HG03066 (cell line): ENCODE results near the gene RASSF6.
"Not testable (repeated sequence)": the region's sequence is repeated elsewhere in the genome, so short reads cannot be mapped to it uniquely, and the experiment has no call there.

Experiments
- ATAC-seq: cut with Tn5 transposase; IDR thresholded peaks from one replicate; pipeline ENCODE4 v1.9.1; 2021; ENCODE audit warnings: low read depth; ENCODE audit not compliant: unreplicated experiment

The RASSF6 gene

DNA sequence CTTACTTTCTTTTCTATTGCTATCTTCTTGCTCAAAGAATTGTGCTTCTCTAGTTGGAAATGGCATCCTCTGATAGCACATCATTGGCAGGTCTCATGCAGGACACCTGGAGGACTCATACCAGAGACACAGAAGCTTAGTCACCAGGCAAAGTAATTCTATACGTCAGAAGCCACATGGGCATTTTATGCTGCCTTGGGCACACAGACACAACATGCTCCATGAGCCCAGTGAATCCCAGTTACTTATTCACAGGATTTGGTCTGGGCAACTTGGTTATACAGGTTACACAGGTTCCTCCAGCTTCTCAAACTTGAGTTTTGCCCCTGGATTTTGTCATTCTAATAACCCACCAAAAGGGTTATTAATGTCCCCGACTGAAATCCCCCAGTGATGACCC is 7.1 kb downstream of the RASSF6 start:
- no peak for ATAC-seq

DNA sequence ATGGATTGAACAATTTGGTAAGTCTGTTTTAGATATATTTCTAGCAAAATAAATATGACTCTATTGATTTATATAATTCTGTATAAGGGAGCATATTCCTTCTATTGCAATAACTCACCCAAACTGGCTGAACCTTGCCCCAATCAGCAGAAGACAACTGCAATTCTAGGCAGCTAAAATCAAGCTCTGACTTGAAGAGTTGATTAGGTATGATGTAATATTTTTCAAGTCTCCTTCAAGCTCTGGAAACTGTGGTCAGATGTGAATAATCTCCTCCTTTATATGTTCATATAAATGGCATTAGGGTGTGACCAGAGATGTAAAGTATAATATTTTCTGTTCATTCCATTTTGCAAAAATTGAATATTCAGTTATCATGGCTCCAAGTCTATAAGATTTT is 8.2 kb downstream of the RASSF6 start:
- ATAC-seq = no peak

DNA sequence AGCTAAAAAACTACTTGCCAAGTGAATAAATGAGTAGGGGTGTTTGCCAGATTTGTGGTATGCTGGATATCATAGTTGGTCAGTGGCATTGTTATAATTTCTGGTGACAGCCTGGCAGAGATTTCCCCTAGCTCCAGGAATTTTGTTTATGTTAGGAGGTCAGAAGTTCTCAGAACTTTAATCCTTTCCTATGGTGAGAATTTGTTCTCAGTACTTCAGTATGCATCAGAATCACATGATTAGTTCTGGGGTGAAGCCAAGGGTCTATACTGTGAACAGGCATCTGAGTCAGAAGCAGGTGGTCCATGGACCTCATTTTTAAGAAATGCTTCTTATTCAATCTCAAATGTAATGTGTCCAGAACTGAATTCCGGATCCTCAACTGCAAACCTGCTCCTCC is 10.5 kb downstream of the RASSF6 start:
- no peak for ATAC-seq

DNA sequence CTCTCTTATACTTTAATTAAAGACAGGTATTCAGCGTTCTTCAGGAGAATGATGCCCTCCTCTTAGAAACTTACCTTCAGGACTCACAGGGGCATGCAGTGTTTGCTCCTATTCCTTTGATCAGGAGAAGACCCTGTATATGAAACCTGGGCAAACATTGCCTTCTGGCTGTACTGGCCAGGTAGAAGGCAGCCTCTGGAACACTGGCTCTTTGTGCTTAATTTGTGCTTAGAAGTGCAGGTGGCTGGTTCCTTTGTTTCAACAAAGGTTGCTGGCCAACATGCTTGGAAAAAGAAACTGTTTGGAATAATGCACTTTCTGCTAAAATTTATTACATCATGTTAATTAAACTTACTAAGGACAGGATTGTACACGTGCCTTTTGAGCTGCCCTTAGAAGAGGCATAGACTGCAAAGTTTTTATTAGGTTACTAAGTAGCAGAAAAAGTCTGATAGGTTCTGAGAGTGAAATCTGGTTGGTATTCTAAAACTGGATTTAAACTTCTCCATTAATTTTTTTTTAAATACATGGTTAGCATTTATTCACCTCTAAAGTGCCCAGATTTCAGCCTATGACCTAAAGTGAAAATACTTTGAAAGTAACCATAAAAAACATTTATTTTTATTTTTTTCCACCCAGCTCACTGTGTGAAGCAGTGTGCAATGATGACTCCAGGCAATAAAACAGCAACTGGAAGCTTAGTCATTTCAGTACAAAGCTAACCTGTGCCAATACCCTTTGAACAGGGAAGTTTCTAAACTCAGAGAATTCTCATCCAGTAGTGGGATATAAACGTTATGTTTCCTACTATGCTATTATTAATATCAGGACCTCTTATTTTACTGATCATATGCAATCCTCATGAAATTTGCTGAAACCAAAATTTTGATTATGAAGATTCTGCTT is 11.3 kb downstream of the RASSF6 start:
- ATAC-seq = no peak

DNA sequence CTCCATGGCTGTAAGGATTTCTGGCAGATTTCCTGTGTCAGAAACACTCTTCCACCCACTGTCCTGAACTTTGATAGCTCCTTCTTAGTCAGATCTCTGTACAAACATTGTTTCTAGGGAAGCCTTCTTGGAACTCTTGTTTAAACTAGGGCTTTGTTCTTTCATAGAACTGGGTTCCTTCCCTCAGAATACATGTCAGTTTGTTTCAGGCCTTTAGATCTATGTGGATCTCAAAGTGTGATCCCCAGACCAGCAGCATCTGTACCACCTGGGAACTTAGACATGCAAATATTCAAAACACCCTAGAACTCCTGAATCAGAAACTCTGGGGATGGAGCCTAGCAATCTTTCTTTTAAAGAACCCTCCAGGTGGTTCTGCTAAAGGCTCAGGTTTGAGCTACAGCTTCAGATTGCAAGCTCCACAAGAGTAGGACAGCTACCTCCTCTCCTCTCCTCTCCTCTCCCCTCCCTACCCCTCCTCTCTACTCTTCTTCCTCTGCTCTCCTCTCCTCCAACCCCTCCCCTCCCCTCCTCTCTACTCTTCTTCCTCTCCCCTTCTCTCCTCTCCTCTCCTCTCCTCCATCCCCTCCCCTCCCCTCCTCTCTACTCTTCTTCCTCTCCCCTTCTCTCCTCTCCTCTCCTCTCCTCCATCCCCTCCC is 12.7 kb downstream of the RASSF6 start:
- peak; percentile 30 for ATAC-seq

DNA sequence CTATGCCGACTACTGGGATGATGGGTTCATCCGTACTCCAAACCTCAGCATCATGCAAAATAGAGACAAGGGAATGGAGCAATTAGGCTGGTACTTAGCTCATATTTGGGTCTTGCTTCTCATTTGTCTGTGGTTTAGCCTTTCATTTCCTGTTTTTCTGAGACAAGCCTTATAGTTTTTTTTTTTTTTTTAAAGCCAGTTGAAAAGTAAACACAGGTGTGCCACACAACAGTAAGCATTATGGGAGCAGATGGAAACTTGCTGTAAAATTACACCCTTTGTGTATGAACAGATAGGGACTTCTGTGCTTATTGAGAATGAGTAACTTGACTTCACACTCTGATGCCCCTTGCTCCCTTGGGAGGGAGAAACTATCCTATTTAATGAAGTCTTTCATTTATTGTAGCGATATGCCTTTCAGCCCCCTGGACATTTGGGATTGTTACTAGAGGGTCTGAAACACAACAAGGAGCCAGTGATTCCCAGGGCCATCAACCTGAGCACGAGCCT is 13.7 kb downstream of the RASSF6 start:
- ATAC-seq = peak; percentile 66

DNA sequence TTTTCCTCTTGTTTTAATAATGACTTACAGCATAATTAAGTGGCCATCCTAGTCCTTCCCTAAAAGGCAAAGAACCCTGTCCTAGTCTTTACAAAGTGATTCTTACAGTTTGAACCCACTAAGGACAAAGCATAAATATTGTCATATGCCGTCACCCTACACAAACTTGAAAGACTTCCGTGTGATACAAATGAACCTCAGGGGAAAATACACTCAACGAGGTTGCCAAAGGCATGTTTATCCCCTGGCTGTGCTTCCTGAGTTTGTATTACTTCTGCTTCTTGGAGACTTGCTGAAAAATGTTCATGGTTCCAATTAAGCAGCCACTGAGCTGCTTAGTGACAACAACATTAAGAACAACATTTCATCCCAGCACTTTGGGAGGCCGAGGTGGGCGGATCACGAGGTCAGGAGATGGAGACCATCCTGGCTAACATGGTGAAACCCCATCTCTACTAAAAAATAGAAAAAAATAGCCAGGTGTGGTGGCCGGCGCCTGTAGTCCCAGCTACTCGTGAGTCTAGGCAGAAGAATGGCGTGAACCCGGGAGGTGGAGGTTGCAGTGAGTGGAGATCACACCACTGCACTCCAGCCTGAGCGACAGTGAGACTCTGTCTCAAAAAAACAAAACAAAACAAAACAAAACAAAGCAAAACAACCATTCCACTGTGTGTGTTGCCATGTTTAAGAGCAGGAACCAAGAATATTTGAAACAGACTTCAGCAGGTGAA is 16.2 kb downstream of the RASSF6 start:
- ATAC-seq = no peak

DNA sequence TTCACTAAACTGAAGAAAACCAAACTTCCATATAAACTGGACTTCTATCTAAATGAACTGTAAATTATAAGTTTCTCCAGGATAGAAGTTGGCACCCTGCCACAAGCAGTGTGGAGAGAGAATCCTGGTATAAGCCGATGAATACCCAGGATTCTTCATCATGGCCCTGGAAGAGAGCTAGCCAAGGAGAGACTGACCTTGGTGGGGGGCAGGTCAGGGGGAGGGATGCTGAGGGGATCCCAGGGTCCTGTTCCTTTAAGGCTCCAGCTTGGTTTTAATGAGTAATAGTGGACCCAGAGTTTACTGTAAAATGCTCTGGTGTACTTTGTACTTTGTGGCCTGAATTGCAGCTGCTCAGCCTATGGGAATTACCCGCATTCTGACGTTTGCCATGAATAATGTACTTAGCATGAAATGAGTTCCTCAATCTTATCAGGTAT is 16.9 kb downstream of the RASSF6 start:
- ATAC-seq = no peak

DNA sequence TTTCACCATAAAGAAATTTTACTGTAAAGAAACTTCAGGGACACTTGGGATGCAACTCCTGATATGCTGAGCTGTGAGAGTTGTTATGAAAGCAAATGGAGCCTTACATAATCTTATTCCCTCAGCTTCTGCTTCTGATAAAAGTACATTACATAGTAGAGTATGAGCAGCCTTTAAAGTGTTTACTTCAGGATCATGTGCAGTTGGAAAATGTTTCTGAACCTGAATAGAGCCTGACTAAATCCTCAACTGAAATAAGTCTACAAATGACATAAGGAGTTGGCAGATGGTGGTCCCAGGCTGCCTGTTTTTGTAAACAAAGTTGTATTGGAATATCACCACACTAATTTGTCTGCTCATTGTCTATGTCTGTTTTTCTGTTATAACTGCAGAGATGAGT is 19.3 kb downstream of the RASSF6 start:
- no peak for ATAC-seq

DNA sequence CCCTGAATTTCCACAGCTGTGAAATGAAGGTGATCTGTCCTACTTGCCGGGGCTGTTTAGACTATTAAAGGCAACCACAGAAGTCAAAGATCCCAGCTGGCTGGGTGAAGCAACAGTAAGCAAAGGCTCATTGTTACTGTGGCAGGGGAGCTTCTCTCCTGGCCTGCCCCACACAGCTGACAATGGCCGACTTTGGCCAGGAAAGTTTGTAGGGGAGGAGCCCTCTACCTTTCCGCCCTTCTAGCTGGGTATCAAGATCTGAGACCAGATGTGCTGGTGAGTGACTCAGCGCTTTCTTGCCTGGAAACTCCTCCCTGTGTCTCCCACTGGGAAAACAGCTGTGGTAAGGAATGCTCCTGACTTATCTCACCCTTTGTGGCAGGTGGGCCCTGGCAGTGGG is 21.1 kb downstream of the RASSF6 start:
- no peak for ATAC-seq

DNA sequence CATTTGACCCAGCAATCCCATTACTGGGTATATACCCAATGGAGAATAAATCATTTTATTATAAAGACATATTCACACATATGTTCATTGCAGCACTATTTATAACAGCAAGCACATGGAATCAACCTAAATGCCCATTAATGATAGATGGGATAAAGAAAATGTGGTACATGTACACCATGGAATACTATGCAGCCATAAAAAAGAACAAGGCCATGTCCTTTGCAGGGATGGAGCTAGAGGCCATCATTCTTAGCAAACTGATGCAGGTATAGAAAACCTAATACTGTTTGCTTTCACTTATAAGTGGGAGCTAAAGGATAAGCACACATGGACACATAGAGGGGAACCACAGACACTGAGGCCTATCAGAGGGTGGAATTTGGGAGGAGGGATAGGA is 22.6 kb downstream of the RASSF6 start:
- ATAC-seq = no peak

DNA sequence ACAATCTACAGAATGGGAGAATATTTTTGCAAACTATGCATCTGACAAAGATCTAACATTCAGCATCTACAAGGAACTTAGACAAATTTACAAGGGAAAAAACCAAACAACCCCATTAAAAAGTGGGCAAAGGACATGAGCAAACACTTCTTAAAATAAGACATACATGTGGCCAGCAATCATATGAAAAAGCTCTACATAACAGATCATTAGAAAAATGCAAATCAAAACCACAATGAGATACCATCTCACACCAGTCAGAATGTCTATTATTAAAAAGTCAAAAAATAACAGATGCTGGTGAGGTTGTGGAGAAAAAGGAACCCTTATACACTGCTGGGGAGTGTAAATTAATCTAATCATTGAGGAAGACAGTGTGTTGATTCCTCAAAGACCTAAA is 23.1 kb downstream of the RASSF6 start:
- not testable (repeated sequence) for ATAC-seq

DNA sequence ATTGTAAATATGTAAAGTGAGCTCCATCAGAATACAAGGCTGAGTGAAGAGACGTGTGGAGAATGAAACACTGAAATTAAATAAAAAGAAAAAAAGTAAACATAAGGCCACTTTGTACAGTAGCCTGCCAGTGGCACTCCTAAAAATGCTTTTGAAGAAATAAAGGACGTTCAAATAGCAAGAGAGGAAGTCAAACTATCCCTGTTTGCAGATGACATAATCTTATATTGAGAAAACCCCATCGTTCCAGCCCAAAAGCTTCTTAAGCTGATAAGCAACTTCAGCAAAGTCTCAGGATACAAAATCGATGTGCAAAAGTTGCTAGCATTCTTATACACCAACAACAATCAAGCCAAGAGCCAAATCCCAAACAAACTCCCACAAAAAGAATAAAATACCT is 24.2 kb downstream of the RASSF6 start:
- no peak for ATAC-seq

DNA sequence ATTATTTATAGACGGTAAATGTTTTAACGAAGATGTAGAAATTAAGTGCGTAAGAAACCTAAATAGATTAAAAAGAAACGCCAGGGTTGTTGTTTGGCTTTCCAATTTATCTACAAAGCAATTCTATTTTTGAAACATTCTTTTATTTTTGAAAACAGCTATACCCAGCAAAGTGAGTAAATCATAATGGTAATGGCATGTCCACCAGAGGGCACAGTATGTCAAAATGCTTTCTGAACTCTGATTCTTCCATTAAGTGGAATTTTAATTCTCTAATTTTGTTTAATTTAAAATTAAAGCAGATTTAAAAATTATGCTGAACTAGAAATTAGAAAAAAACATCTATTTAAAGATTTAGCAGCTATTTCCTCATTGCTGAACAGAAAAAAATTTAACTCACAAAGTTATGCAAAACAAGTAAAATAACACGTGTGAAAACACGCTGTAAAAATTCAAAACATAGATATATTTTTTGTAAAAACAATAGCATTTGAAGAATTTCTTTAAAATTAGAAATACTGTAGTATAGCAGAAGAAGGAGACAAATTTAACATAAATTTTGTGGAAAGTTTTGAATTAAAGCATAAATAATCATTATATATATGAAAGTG is 26.5 kb downstream of the RASSF6 start:
- no peak for ATAC-seq

DNA sequence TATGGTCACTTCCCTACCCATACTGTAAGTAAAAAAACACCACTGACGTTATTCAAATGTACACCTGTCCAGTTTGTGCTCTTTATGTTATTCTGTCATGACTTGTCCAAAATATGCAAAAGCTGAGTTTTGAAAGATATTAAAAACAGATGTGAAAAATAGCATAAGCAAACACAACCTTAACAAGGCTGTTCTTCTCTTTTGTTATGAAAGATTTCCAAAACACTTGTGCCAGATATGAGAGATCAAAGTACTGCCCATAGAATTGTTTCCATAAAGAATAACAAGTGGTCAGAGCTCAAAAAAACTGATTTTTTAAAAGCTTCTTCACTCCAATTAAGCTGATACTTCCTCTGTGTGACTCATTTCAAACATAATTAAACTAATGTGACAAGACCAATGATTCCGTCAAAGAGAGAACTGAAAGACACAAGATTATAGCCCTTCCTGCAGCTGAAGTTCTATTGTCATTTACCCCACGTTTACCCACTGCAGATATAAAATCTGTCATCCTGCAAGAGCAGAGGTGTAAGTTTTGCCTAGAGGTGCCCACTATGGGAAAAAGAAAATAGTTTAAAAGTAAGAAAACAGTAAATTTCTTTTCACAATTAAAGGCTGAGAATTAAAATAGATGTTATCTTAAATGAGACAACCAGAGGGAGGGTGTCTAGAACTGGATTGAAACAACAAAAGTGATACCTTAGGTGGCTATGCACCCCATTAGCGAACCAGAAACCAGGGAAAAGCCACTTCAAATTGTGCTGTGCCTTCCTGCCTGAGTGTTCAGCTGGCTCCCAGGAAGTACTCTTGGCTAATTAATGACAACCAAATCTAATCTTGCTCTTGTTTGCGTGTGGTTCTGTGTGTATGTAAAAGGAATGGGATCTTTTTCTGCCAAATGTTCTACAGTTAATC is 30.1 kb downstream of the RASSF6 start:
- ATAC-seq = peak; percentile 89

DNA sequence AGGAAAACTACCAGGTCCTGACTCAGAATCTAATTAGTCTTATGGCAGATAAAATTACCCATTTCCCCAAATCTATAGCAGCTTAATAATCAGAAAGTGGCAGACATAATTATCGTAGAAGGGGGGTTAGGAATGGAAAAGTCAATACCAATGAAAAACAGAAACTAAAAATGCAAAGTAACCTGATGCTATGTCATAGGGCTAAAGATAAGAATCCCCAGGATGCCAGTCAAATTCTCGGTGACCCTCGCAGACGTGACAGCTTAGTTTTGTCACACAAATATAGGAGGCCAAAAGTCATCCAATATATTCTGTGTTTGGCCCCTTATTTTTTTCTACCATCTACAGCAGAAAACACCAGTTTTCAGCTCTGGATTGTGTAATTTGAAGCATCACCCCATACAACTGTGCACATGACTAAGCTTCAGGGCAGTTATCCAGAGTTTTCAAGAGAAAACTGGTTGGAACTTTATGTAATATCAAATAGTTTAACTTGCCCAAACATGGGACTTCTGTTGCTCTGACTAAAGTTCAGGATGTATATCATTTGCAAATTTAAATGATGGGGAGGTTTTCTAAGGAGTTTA is 30.9 kb downstream of the RASSF6 start:
- peak; percentile 23 for ATAC-seq

DNA sequence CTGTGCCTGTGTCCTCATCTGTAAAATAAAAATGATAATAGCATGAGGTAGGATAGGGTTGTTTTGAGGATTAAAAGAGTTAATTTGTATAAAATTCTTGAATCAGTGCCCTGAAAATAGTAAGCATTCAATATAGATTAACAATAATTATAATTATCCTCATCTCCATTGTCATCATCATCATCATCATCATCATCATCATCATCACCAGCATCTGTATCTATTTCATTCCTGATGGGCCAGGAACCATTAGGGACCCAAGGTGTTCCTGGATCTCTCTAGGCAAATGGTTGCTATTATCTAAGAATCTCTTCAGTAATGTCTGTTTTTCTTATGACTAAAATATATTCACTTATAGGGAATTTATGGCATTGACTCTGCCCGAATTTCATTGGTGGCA is 31.6 kb downstream of the RASSF6 start:
- no peak for ATAC-seq

DNA sequence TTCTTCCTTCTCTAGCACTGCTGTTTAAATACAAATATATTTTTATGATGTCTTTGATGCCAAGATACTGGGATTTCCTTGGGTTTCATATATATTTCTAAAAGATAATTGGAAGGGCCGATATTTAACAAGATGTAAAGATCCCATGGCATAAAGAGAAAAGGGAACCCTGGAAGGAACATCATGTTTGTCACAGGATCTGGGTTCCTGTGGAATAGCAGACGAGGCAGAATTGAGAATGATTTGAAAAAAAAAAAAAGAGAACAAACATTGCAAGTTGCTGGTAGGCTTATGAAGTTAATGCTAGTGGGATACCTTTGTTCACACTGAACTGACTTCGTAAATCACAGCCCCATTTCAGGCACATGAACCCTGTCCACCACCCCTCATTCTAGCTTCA is 33.6 kb downstream of the RASSF6 start:
- no peak for ATAC-seq

DNA sequence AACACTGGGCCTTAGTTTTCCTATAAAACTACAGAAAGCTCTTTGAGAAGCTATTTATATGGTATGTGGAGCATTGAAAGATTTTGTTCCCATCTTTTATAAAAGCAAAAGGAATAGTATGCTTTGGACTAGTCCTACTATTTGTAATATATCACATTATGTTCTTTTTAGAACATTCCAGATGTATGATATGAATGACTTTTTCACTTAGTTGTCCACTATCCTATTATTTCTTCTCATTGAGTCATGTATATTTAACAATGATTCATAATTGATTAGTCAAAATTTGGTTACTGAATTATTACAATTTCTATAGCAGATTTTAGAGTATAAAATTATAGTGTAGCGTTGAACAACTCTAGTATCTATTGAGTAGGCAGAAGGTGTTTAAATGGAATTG is 34.2 kb downstream of the RASSF6 start:
- no peak for ATAC-seq
